Skeletal muscle satellite cell (primary cell): ENCODE results near the gene PIK3R6.
"Not testable (repeated sequence)": the region's sequence is repeated elsewhere in the genome, so short reads cannot be mapped to it uniquely, and the experiment has no call there.

Experiments used
- H3K27me3 ChIP-seq: 2 replicates; pipeline ENCODE4 v1.7.0; 2013; ENCODE audit warnings: low read length; ENCODE audit not compliant: control insufficient read depth, insufficient read depth
- H3K36me3 ChIP-seq: 2 replicates; pipeline ENCODE4 v1.7.0; 2013; ENCODE audit warnings: mild to moderate bottlenecking, control low read depth, low read length; ENCODE audit not compliant: insufficient read depth
- H3K4me1 ChIP-seq: 2 replicates; pipeline ENCODE4 v1.7.0; 2013; ENCODE audit warnings: low read length; ENCODE audit not compliant: control insufficient read depth, insufficient read depth
- H3K4me2 ChIP-seq: 2 replicates; pipeline ENCODE4 v1.7.0; 2013; ENCODE audit warnings: mild to moderate bottlenecking, low read length
- H3K4me3 ChIP-seq: 2 replicates; pipeline ENCODE4 v1.7.0; 2013; ENCODE audit warnings: low read length
- H3K9ac ChIP-seq: 2 replicates; pipeline ENCODE4 v1.7.0; 2013; ENCODE audit warnings: mild to moderate bottlenecking, low read depth, low read length, moderate library complexity
- H3K9me3 ChIP-seq: replicated peaks from 2 replicates; pipeline ENCODE4 v1.7.0; 2013; ENCODE audit warnings: mild to moderate bottlenecking, control low read depth, low read length

The PIK3R6 gene

DNA sequence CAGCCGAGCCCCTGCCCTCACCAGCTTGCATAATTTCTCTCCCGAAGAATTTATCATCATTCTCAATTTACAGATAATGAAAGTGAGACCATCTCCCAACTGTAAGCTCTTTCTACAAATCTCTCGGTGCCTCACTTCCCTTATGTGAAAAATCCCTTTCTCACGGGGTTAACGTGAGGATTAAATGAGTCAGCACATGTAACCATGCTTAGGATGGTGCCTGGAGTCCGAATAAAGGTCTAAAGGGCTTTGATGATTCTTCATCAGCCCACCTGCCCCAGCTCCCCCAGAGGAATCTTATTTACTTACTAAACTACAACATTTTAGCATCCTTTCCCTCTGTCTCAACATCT is 24.8 kb upstream of the PIK3R6 start:
- Histone ChIP-seq H3K4me1 (no peaks in the 10 kb centered on the region), H3K9ac (no peak overlapping the region), H3K4me3 (no peak overlapping the region), H3K27me3 (no peaks in the 10 kb centered on the region), H3K9me3 (no peaks in the 10 kb centered on the region), H3K36me3 (no peaks in the 10 kb centered on the region), H3K4me2 (no peak overlapping the region)

DNA sequence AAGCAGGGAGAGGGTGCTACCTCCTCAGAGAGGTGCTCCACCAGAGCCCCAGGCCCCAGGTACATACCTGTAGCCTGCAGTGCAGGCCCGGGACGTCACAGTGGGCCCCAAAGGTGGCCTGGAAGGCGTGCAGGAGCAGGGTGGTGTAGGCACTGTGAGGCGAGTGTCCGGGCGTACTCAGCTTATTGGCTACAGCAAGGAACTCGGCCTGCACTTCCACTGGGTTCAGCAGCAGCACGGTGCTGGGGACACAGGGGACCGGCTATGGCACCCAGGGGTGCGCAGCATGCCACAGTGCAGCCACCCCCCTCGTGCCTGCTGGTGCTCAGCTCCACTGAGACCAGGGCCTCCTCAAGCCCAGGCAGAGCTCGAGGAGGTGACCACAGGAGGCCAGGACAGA is 23.2 kb upstream of the PIK3R6 start:
- Histone ChIP-seq H3K4me2 (no peak overlapping the region), H3K9me3 (no peaks in the 10 kb centered on the region), H3K4me3 (no peak overlapping the region), H3K27me3 (no peaks in the 10 kb centered on the region), H3K36me3 (no peaks in the 10 kb centered on the region), H3K4me1 (no peaks in the 10 kb centered on the region), H3K9ac (no peak overlapping the region)

DNA sequence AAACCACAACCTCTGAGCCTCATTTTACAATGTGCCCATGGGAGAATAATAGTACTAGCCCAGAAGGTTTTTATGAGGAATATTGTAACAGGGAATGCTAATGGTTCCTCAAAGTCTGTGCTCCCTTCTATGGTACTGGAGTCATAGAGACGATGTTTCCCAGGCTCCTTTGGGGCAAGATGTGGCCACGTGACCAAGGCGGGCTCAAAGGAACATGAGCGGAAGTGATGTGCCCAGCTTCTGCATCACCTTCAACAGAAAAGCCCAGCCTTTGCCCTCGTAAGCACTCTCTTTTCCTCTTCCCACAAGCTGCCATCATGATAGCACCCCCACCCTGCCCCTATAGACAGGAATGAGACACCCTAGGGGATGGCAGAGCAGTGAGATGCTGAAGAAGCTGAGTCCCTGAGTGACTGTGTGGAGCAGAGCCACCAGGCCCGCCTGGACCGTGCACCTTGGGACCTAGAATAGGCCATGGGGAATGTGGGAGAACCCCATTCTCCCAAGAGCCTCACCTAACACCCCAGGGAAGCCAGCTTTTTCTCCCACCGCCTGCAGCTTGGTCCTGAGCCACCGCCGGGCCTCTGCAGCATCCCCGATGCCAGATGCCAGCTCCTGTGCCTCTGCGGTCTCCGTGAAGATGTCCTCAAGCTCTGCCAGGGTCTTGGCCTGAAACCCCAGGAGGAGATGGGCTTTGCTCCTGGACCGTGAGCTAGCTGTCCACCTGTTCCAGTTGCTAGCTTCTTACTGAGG is 22.2 kb upstream of the PIK3R6 start:
- H3K4me2 ChIP-seq = no peak overlapping the region
- H3K4me1 ChIP-seq = no peaks in the 10 kb centered on the region
- no peak overlapping the region for H3K9ac ChIP-seq
- no peaks in the 10 kb centered on the region for H3K9me3 ChIP-seq
- no peak overlapping the region for H3K4me3 ChIP-seq
- no peaks in the 10 kb centered on the region for H3K36me3 ChIP-seq
- no peaks in the 10 kb centered on the region for H3K27me3 ChIP-seq

DNA sequence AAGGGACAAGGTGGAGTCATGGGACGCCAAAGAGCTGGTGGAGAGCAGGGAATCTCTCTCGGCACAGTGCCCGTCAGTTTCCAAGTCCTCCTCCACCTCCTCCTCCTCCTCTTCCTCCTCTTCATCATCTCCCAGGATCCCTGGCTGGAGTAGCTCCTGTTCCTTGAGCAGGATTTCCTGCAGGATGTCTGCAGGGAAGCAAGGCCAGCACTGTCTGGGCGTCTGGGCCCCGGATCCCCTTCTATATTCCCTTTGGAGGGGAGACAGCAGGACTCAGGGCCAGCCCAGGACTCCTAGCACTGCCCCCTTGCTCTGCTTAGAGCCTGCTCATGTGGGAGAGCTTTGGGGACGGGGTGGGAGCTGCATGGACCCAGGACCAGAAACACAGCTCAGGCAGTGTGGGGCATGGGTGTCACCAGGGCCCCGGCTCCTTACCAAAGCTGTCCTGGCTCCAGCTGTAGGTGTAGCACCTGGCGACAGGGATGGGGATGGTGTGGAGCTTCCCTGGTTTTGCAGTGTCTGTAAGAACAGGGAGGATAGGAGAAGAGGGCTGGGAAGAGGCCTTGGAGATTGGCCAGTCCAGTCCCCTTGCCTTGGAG is 21.3 kb upstream of the PIK3R6 start:
- no peaks in the 10 kb centered on the region for H3K4me1 ChIP-seq
- H3K27me3 ChIP-seq = no peaks in the 10 kb centered on the region
- no peak overlapping the region for H3K4me3 ChIP-seq
- no peaks in the 10 kb centered on the region for H3K36me3 ChIP-seq
- H3K9ac ChIP-seq = no peak overlapping the region
- no peaks in the 10 kb centered on the region for H3K9me3 ChIP-seq
- no peak overlapping the region for H3K4me2 ChIP-seq

DNA sequence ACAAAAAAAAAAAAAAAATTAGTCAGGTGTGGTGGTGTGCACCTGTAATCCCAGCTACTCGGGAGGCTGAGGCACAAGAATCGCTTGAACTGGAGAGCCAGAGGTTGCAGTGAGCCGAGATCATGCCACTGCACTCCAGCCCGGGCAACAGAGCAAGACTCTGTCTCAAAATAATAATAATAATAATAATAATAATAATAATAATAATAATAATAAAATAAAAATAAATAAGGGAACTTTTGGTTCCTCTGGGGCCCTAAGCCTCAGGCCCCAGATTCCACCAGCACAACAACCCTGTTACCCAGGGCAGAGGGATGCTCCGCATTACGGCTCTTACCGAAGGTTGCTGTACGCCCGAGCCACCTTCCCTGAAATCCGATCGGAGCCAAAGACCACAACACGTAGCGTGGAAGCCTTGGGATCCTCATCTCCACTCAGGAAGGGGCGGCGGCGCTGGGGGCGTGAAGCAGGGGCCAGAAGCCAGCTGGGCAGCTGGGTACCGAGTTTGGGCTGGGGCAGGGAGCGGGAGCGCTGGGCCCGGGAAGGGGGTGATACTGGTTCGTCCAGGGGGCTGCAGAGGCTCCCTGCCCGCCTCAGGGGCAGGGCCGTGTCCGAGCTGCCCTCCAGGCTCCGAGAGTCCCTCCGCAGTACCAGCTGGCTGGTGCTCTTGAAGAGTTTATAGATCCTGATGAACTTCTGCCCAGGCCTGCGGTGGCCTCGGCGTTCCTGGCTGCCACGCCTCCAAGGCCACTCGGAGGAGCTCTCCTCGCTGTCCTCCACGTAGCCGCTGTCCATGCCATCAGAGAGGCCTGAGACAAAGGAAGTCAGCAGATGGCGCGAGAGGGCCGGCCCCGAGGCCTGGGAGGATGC is 20.6 kb upstream of the PIK3R6 start:
- H3K27me3 ChIP-seq = no peaks in the 10 kb centered on the region
- no peaks in the 10 kb centered on the region for H3K4me1 ChIP-seq
- no peaks in the 10 kb centered on the region for H3K36me3 ChIP-seq
- no peak overlapping the region for H3K4me2 ChIP-seq
- H3K9ac ChIP-seq = no peak overlapping the region
- H3K9me3 ChIP-seq = no peaks in the 10 kb centered on the region
- no peak overlapping the region for H3K4me3 ChIP-seq

DNA sequence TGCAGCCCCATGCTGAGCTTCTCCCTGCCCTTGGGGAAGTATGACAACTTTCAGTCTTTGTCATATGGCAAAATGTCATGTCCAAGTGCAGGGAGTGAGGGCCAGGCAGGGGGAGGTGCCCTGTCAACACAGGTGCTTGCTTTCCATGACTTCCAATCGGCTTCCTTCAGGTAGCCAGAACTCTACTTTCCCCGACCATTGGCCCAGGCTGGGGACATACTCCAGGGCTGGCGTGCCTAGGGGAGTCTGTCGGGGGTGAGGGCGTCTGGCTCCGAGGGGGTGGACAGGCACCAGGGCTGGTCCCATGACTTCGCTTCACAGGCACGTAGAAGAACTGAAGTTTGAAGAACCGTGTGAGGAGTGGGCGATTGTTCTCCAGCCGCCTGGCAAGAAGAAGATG is 19.8 kb upstream of the PIK3R6 start:
- no peaks in the 10 kb centered on the region for H3K9me3 ChIP-seq
- no peaks in the 10 kb centered on the region for H3K4me1 ChIP-seq
- H3K4me2 ChIP-seq = no peak overlapping the region
- H3K9ac ChIP-seq = no peak overlapping the region
- H3K4me3 ChIP-seq = no peak overlapping the region
- no peaks in the 10 kb centered on the region for H3K36me3 ChIP-seq
- no peaks in the 10 kb centered on the region for H3K27me3 ChIP-seq

DNA sequence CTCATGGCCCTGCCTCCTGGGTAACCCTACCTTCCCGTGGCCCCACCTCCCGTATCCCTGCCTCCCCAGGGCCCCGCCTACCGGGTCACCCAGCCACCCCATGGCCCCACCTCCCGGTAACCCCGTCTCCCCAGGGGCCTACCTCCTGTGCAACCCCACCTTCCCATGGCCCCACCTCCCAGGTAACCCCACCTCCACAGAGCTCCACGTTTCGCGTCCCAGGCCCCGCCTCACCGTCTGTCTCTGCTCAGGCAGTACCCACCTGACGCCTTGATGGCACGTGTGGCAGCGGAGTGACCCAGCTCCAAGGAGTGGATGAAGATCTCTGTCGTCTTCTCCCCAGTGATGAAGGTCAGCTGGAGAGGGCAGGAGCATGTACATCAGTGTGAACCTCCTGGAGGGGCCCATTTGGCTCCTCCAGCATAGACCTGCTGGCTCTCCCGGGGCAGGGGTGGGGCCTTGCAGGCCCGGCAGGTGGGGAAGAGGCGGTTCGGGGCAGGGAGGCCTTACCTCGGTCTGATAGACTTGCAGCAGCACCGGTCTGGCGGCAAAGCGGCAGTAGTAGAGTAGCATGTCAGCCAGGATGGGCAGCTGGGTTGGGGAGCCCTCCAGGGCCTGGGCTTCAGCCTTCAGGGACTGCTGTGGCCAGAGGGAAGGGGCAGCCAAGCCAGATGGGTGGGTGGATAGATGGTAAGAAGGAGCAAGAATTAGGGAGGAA is 18.7 kb upstream of the PIK3R6 start:
- Histone ChIP-seq H3K4me1 (no peaks in the 10 kb centered on the region), H3K27me3 (no peaks in the 10 kb centered on the region), H3K4me2 (no peak overlapping the region), H3K9ac (no peak overlapping the region), H3K9me3 (no peaks in the 10 kb centered on the region), H3K4me3 (no peak overlapping the region), H3K36me3 (no peaks in the 10 kb centered on the region)

DNA sequence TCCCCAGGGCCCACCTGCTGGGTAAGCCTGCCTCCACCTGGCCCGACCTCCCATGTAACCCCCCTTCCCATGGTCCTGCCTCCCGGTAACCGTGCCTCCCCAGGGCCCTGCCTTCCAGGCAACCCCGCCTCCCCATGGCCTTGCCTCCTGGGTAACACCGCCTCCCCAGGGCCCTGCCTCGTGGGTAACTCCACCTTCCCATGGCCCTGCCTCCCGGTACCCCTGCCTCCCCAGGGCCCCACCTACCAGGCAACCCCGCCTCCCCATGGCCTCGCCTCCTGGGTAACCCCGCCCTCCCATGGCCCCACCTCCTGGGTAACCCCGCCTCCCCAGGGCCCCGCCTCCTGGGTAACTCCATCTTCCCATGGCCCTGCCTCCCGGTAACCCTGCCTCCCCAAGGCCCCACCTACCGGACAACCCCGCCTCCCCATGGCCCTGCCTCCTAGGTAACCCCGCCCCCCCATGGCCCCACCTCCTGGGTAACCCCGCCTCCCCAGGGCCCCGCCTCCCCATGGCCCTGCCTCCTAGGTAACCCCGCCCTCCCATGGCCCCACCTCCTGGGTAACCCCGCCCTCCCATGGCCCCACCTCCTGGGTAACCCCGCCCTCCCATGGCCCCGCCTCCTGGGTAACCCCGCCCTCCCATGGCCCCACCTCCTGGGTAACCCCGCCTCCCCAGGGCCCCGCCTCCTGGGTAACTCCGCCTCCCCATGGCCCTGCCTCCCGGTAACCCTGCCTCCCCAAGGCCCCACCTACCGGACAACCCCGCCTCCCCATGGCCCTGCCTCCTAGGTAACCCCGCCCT is 17.9 kb upstream of the PIK3R6 start:
- not testable (repeated sequence) for H3K4me1 ChIP-seq, H3K4me3 ChIP-seq, H3K36me3 ChIP-seq, H3K9ac ChIP-seq, H3K4me2 ChIP-seq, H3K9me3 ChIP-seq, H3K27me3 ChIP-seq

DNA sequence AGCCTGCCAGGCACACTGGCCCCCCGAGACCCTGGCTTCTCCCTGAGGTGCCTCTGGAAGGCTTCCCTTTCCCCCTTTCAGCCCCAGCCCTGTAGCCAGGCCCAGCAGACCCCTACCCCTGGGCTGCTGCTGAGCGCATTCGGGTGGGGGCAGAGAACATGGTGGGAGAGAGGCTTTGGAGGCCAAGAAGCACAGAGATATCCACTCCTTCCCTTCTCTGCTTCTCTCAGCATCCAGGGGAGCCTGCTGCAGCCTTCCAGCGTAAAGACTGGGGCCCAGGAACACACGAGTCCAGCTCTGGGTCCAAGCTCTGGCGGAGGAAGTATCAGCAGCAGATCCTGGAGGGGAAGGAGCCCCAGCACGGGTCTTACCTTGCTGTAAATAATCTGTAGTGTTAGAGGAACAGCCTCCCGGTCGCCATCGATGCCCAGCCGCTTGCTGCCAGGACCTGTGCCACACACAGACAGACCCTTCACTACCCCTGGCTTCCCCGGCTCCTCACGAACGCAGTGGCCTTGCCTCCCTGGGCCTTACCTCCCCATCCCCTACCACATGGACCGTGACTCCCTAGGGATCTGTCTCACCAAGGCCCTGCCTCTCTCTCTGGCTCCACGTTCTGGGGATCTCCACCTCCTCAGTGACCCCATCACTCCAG is 17.0 kb upstream of the PIK3R6 start:
- no peaks in the 10 kb centered on the region for H3K4me1 ChIP-seq
- H3K9me3 ChIP-seq = no peaks in the 10 kb centered on the region
- H3K4me3 ChIP-seq = no peak overlapping the region
- peaks cover 2% of the 10 kb centered on the region for H3K27me3 ChIP-seq
- no peak overlapping the region for H3K9ac ChIP-seq
- H3K4me2 ChIP-seq = no peak overlapping the region
- H3K36me3 ChIP-seq = no peaks in the 10 kb centered on the region

DNA sequence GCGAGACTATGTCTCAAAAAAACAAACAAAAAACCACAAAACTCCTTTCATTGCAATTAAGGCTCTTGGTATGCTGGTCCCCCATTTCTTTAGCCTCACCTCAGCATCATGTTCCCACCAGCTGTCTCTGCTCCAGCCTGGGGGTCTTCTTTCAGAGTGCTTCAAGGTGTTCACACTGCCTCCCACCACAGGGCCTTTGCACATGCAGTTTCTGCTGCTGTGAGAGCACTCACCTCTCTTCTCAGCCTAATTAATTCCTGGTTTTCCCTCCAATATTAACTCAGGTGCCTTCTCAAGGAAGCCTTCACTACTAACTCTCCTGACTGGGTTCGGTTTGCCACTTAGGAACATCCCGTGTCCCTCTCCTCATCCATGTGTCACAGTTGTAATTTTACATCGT is 15.9 kb upstream of the PIK3R6 start:
- Histone ChIP-seq H3K36me3 (no peaks in the 10 kb centered on the region), H3K9me3 (no peaks in the 10 kb centered on the region), H3K27me3 (peaks cover 6% of the 10 kb centered on the region), H3K4me2 (no peak overlapping the region), H3K9ac (no peak overlapping the region), H3K4me3 (no peak overlapping the region), H3K4me1 (no peaks in the 10 kb centered on the region)
